Measurements from ENCODE around the gene PRKG1. TPM values are rescaled to one million over a fixed set of nuclear protein-coding genes. Genes with fewer than 3 reads are reported as not detected.
"Not testable (repeated sequence)": the region's sequence is repeated elsewhere in the genome, so short reads cannot be mapped to it uniquely, and the experiment has no call there.

PRKG1 gene
- total RNA-seq, 2 donors from 2014 or later: 145 to 381 TPM

- no peaks in the 10 kb centered on the region for H3K36me3 ChIP-seq
- H3K4me1 ChIP-seq (ENCODE audit: control insufficient read depth in 1 of 2, low read depth in 2 of 2): peaks cover 4 to 43% of the 10 kb centered on the region in 2 donors
- ATAC-seq (ENCODE audit: insufficient number of reproducible peaks, low FRiP score, low read depth) (no peak), DNase-seq (ENCODE audit: low spot score) (no peak)
- peak overlapping the region; percentile 2 to 13 for H3K27ac ChIP-seq
- no peak overlapping the region for H3K4me3 ChIP-seq
- H3K9me3 ChIP-seq: no peaks in the 10 kb centered on the region
- no peak for TF ChIP-seq CTCF (IDR thresholded peaks at IDR 0.05)
- no peaks in the 10 kb centered on the region for H3K27me3 ChIP-seq (replicated peaks; ENCODE audit: insufficient read depth)
Measured at GRCh38 chr10:51574248-51575048, 500.2 kb downstream of the PRKG1 start.

- DNase-seq (ENCODE audit: low spot score); H3K9me3 ChIP-seq; ATAC-seq (ENCODE audit: insufficient number of reproducible peaks, low FRiP score, low read depth); H3K27me3 ChIP-seq (replicated peaks; ENCODE audit: insufficient read depth); H3K27ac ChIP-seq; H3K36me3 ChIP-seq; H3K4me3 ChIP-seq: not testable (repeated sequence)
- peaks cover 4 to 19% of the 10 kb centered on the region in 2 donors for H3K4me1 ChIP-seq (ENCODE audit: control insufficient read depth in 1 of 2, low read depth in 2 of 2)
Measured at GRCh38 chr10:51581196-51581595, 506.9 kb downstream of the PRKG1 start.

- Histone ChIP-seq H3K4me1 (ENCODE audit: control insufficient read depth in 1 of 2, low read depth in 2 of 2) (peaks cover 0 to 13% of the 10 kb centered on the region in 2 donors), H3K4me3 (no peak overlapping the region), H3K27ac (no peak overlapping the region), H3K9me3 (no peaks in the 10 kb centered on the region), H3K36me3 (no peaks in the 10 kb centered on the region), H3K27me3 (replicated peaks; ENCODE audit: insufficient read depth) (no peaks in the 10 kb centered on the region)
- no peak for DNase-seq (ENCODE audit: low spot score)
- no peak for TF ChIP-seq CTCF (IDR thresholded peaks at IDR 0.05)
- no peak for ATAC-seq (ENCODE audit: insufficient number of reproducible peaks, low FRiP score, low read depth)
Measured at GRCh38 chr10:51583976-51584375, 509.7 kb downstream of the PRKG1 start.

GRCh38 chr10:51585742-51586141 is 511.5 kb downstream of the PRKG1 start:
- Histone ChIP-seq H3K4me3 (no peak overlapping the region), H3K27me3 (replicated peaks; ENCODE audit: insufficient read depth) (no peaks in the 10 kb centered on the region), H3K36me3 (no peaks in the 10 kb centered on the region), H3K4me1 (ENCODE audit: control insufficient read depth in 1 of 2, low read depth in 2 of 2) (peaks cover 3 to 23% of the 10 kb centered on the region in 2 donors), H3K9me3 (no peaks in the 10 kb centered on the region), H3K27ac (no peak overlapping the region)
- TF ChIP-seq CTCF (IDR thresholded peaks at IDR 0.05): no peak
- no peak for ATAC-seq (ENCODE audit: insufficient number of reproducible peaks, low FRiP score, low read depth)
- DNase-seq (ENCODE audit: low spot score): no peak

GRCh38 chr10:51588984-51589383 is 514.7 kb downstream of the PRKG1 start:
- no peaks in the 10 kb centered on the region for H3K36me3 ChIP-seq
- peaks cover 3 to 23% of the 10 kb centered on the region in 2 donors for H3K4me1 ChIP-seq (ENCODE audit: control insufficient read depth in 1 of 2, low read depth in 2 of 2)
- ATAC-seq (ENCODE audit: insufficient number of reproducible peaks, low FRiP score, low read depth) (no peak), DNase-seq (ENCODE audit: low spot score) (no peak)
- no peaks in the 10 kb centered on the region for H3K27me3 ChIP-seq (replicated peaks; ENCODE audit: insufficient read depth)
- H3K4me3 ChIP-seq: no peak overlapping the region
- H3K27ac ChIP-seq: no peak overlapping the region
- TF ChIP-seq CTCF (IDR thresholded peaks at IDR 0.05): no peak
- H3K9me3 ChIP-seq: no peaks in the 10 kb centered on the region

Data from thoracic aorta (tissue), 2 donors.